NCI-H1436 treated with DMSO at 0.1 percent for 48 hours (cell line): ENCODE results near the gene ANKAR.

ENCODE experiments used
- DNase-seq: peaks from one replicate; lab custom pipeline; 2025; lab: John Stamatoyannopoulos, UW

The ANKAR gene

DNA sequence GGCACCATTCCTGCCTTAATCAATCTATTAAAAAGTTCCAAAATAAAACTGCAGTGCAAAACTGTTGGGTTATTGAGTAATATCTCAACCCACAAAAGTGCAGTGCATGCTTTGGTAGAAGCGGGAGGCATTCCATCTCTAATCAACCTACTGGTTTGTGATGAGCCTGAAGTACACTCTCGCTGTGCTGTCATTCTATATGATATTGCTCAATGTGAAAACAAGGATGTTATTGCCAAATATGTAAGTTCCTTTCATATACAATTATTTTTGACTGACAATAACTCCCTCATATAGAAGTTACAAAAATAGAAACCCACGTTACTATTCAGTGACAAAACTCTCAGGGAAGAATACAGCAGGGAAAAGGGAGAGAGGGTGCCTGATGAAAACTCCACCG lies 45.1 kb downstream of the ANKAR start:
- DNase-seq = no peak

DNA sequence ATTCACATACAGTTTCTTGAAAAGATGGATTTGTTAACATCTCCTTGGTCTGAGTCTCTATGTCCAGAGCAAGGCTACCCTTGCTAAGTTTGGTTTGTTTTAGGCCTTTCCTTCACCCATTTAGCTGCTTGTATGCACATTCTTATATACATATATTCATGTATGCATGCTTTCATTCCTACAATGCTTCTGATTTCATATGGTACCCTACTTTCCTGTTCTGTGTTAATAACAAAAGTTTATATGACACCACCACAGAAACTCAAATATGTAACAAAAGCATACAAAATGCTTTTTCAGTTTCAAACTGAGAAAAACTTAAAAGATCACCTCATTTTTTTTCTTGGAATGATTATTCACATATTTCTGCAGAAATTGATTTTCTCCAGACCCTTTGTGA lies 48.7 kb downstream of the ANKAR start:
- DNase-seq = no peak
